ENCODE results near the gene CATSPER3.

DNA sequence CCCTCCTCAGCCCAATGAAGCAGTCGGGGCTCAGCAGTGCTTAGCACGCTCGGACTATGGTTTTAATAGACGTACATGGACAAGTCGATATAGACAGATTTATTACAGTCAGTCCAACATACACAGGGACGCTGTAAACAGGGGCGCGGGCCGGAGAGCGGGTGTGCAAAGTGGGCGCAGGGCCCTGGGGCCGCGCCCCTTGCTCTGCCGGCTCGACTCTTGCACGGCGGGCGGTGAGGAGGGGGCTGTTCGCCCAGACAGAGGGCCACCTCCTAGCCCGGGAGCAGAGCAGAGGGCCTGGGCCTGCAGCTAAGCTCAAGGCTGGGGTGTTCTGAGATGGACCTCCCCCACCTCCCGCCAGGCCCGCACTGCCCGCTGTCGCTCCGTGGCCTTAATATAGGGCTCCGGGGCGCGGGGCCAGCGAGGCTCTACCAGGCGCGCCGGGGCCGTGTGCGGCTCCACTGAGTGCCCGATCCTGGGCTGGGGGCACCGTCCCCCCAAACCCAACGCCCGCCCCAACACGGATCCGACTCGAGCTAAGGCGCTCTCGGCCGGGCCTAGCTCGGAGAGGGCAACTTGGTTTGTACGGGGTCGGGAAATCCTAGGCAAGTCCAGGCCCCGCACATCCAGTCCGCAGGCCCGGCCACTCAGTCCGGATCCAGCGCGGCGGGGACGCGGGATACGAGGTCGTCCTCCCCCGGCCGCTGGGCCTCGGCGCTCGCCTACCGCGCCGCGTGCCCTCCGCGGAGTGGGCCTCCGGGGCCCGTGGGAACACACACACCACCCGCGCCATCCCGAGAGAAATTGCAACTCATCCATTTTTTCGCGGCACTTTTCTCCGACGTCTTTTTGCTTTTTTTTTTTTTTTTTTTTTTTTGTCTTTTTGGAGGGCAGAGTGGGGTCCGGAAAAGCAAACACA, 60.2 kb downstream of the CATSPER3 start:
- TF ChIP-seq, protein P1, sequence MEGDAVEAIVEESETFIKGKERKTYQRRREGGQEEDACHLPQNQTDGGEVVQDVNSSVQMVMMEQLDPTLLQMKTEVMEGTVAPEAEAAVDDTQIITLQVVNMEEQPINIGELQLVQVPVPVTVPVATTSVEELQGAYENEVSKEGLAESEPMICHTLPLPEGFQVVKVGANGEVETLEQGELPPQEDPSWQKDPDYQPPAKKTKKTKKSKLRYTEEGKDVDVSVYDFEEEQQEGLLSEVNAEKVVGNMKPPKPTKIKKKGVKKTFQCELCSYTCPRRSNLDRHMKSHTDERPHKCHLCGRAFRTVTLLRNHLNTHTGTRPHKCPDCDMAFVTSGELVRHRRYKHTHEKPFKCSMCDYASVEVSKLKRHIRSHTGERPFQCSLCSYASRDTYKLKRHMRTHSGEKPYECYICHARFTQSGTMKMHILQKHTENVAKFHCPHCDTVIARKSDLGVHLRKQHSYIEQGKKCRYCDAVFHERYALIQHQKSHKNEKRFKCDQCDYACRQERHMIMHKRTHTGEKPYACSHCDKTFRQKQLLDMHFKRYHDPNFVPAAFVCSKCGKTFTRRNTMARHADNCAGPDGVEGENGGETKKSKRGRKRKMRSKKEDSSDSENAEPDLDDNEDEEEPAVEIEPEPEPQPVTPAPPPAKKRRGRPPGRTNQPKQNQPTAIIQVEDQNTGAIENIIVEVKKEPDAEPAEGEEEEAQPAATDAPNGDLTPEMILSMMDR (IDR thresholded peaks at IDR 0.05), result no peak
- TF ChIP-seq POLR2A (IDR thresholded peaks at IDR 0.05), result no peak
